MM.1S (cell line): Measurements from ENCODE around the gene PTPN2.

Experiments used
- DNase-seq: peaks from one replicate; pipeline ENCODE4 v3.0.0-alpha.2; 2015
- H2AFZ ChIP-seq: fragments of 300-600 bp; sonication (generic); 2 replicates; pipeline ENCODE4 v1.6.0; 2016; ENCODE audit warnings: antibody characterized with exemption, low read length
- H3F3A ChIP-seq: fragments of 300-600 bp; sonication (generic); 2 replicates; pipeline ENCODE4 v1.6.1; 2016; ENCODE audit warnings: mild to moderate bottlenecking, antibody characterized with exemption, low read length, moderate library complexity, mixed read lengths; ENCODE audit not compliant: insufficient read depth
- H3K27ac ChIP-seq: fragments of 300-600 bp; sonication (generic); 2 replicates; pipeline ENCODE4 v1.5.1; 2016; ENCODE audit warnings: mild to moderate bottlenecking, low read length
- H3K27me3 ChIP-seq: fragments of 300-600 bp; sonication (generic); replicated peaks from 2 replicates; pipeline ENCODE4 v1.6.0; 2016; ENCODE audit warnings: low read length; ENCODE audit not compliant: insufficient read depth
- H3K36me3 ChIP-seq: fragments of 300-600 bp; sonication (generic); replicated peaks from 2 replicates; pipeline ENCODE4 v1.6.1; 2016; ENCODE audit warnings: mild to moderate bottlenecking, low read length, mixed read lengths; ENCODE audit not compliant: insufficient read depth
- H3K4me1 ChIP-seq: fragments of 300-600 bp; sonication (generic); 2 replicates; pipeline ENCODE4 v1.6.1; 2016; ENCODE audit warnings: low read length, mixed read lengths
- H3K4me2 ChIP-seq: fragments of 300-600 bp; sonication (generic); 2 replicates; pipeline ENCODE4 v1.6.0; 2016; ENCODE audit warnings: low read depth, low read length
- H3K4me3 ChIP-seq: fragments of 300-600 bp; sonication (generic); 2 replicates; pipeline ENCODE4 v1.5.1; 2016; ENCODE audit warnings: low read length, mixed read lengths
- H3K79me2 ChIP-seq: fragments of 300-600 bp; sonication (generic); 2 replicates; pipeline ENCODE4 v1.6.1; 2016; ENCODE audit warnings: mixed run types, low read length, mixed read lengths
- H3K9ac ChIP-seq: fragments of 300-600 bp; sonication (generic); 2 replicates; pipeline ENCODE4 v1.6.1; 2016; ENCODE audit warnings: low read length, mixed read lengths
- H3K9me2 ChIP-seq: fragments of 300-600 bp; sonication (generic); replicated peaks from 2 replicates; pipeline ENCODE4 v1.6.1; 2016; ENCODE audit warnings: mild to moderate bottlenecking, low read length, mixed read lengths; ENCODE audit not compliant: insufficient read depth
- H3K9me3 ChIP-seq: fragments of 300-600 bp; sonication (generic); replicated peaks from 2 replicates; pipeline ENCODE4 v1.6.1; 2016; ENCODE audit warnings: mild to moderate bottlenecking, low read length, mixed read lengths; ENCODE audit not compliant: insufficient read depth
- H4K20me1 ChIP-seq: fragments of 300-600 bp; sonication (generic); 2 replicates; pipeline ENCODE4 v1.6.1; 2016; ENCODE audit warnings: mild to moderate bottlenecking, low read length, moderate library complexity, mixed read lengths; ENCODE audit not compliant: insufficient read depth
- EZH2 ChIP-seq: fragments of 300-600 bp; sonication (generic); optimal IDR thresholded peaks from 2 replicates; pipeline ENCODE3; 2017; ENCODE audit warnings: low read depth, mild to moderate bottlenecking, antibody characterized with exemption, low read length, mixed read lengths
- EZH2phosphoT487 ChIP-seq: fragments of 300-600 bp; sonication (generic); IDR thresholded peaks from 2 replicates; pipeline ENCODE4 v1.6.1; 2018; ENCODE audit warnings: antibody characterized with exemption, low read length
- TF ChIP-seq, protein P1 (sequence below): fragments of 300-600 bp; sonication (generic); IDR thresholded peaks from 2 replicates; pipeline ENCODE4 v1.5.1; 2016; ENCODE audit warnings: antibody characterized with exemption, low read length, mixed read lengths

PTPN2 gene

DNA sequence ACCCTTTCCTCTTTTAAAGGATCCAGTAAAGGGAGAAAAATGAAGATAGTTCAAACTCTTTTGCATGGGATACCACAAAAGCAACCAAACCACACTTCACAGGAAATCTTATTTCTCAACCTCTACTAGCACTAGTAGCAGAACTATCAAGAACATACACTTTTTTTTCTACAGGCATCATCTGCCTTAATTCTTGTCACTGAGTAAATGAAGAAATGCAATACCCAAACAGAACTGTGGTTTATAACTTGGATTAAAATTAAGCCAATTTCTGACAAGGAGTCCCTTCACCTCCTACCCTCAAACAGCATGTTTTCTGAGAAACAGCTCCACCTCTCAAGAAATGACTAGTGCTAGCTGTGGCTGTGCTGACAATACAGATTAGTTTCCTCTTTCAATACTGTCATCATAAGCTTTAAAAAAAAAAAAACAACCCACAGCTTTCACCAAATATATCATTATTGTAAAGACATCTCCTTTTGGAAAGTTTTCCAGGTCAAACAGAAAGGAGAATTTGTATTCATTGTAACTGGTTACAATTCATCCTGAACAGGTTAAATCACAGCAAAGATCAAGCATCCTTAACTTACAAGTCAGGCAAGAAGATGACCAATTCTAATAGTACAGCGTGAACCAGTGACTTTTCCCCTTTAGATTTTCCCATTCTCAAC, 44.4 kb downstream of the PTPN2 start:
- Histone ChIP-seq H3K36me3 (no peaks in the 10 kb centered on the region), H4K20me1 (no peaks in the 10 kb centered on the region), H2AFZ (no peak overlapping the region), H3K4me3 (peak overlapping the region; percentile 45), H3K4me2 (peak overlapping the region; percentile 89), H3K79me2 (peaks cover 66% of the 10 kb centered on the region), H3K9me3 (no peaks in the 10 kb centered on the region), H3K9me2 (no peaks in the 10 kb centered on the region), H3K4me1 (peaks cover 51% of the 10 kb centered on the region), H3K9ac (peak overlapping the region; percentile 90), H3F3A (peaks cover 43% of the 10 kb centered on the region), H3K27me3 (no peaks in the 10 kb centered on the region), H3K27ac (peak overlapping the region; percentile 99)
- TF ChIP-seq, protein P1, sequence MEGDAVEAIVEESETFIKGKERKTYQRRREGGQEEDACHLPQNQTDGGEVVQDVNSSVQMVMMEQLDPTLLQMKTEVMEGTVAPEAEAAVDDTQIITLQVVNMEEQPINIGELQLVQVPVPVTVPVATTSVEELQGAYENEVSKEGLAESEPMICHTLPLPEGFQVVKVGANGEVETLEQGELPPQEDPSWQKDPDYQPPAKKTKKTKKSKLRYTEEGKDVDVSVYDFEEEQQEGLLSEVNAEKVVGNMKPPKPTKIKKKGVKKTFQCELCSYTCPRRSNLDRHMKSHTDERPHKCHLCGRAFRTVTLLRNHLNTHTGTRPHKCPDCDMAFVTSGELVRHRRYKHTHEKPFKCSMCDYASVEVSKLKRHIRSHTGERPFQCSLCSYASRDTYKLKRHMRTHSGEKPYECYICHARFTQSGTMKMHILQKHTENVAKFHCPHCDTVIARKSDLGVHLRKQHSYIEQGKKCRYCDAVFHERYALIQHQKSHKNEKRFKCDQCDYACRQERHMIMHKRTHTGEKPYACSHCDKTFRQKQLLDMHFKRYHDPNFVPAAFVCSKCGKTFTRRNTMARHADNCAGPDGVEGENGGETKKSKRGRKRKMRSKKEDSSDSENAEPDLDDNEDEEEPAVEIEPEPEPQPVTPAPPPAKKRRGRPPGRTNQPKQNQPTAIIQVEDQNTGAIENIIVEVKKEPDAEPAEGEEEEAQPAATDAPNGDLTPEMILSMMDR, result no peak; the same call in 1 of the 2 replicates
- TF ChIP-seq EZH2, result no peak
- TF ChIP-seq EZH2phosphoT487, result no peak
- peak; percentile 83 for DNase-seq

DNA sequence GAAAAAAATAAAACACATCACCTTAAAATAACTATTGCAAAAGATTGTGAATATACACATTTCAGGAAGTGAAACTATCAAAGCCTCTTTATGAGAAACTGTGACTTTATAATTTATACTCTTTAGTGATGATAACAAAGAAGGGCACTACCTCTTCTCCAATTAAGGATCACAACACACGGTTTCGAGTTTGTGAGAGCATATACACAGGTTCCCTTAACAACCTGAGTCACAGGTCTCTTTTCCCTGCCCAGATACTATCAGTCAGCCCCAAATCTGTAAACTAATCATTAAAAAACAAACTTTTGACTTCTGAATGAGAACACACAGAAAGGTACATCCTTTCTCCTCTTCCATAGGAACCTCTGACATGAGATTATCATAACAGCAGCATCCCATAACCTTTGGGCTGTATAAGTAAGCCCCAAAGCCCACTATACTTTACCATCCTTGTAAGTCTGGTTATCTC, 44.9 kb downstream of the PTPN2 start:
- Histone ChIP-seq H3F3A (peaks cover 37% of the 10 kb centered on the region), H3K9ac (peak overlapping the region; percentile 90), H3K27me3 (no peaks in the 10 kb centered on the region), H4K20me1 (no peaks in the 10 kb centered on the region), H3K4me3 (peak overlapping the region; percentile 45), H3K4me1 (peaks cover 49% of the 10 kb centered on the region), H3K9me3 (no peaks in the 10 kb centered on the region), H3K79me2 (peaks cover 66% of the 10 kb centered on the region), H3K36me3 (no peaks in the 10 kb centered on the region), H3K4me2 (peak overlapping the region; percentile 89), H3K9me2 (no peaks in the 10 kb centered on the region), H3K27ac (peak overlapping the region; percentile 99), H2AFZ (no peak overlapping the region)
- no peak for TF ChIP-seq EZH2
- TF ChIP-seq, protein P1, result no peak
- no peak for TF ChIP-seq EZH2phosphoT487
- DNase-seq, result peak; percentile 61

DNA sequence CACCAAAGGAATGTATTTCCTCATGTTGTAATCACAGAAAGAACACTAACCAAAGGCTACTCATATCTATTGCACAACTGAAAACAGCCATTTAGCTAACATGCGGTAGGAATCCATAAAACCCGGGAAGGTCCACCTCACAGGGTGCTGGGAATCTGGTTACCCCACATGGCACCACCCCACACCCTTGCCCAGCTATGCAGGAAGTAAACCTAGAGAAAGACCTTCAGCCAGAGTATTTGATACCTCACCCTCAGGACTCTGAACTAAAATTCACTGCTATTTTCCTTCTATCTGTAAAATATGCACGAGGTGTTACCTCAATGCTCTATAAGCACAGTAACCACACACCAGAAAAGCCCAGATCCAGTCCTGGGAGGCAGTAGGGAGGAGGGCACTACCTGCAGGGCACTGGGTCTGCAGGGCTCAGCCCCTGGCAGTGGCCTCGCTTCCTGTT, 45.8 kb downstream of the PTPN2 start:
- peak overlapping the region; percentile 54 for H3K9ac ChIP-seq
- peaks cover 34% of the 10 kb centered on the region for H3F3A ChIP-seq
- peak; percentile 28 for DNase-seq
- H3K27ac ChIP-seq, result peak overlapping the region; percentile 99
- H2AFZ ChIP-seq, result no peak overlapping the region
- no peaks in the 10 kb centered on the region for H4K20me1 ChIP-seq
- no peaks in the 10 kb centered on the region for H3K27me3 ChIP-seq
- H3K9me3 ChIP-seq, result no peaks in the 10 kb centered on the region
- peak overlapping the region; percentile 39 for H3K4me3 ChIP-seq
- H3K4me1 ChIP-seq, result peaks cover 40% of the 10 kb centered on the region
- no peaks in the 10 kb centered on the region for H3K36me3 ChIP-seq
- H3K9me2 ChIP-seq, result no peaks in the 10 kb centered on the region
- no peak for TF ChIP-seq EZH2
- TF ChIP-seq EZH2phosphoT487, result no peak
- TF ChIP-seq, protein P1, result no peak
- H3K79me2 ChIP-seq, result peaks cover 57% of the 10 kb centered on the region
- peak overlapping the region; percentile 76 for H3K4me2 ChIP-seq
